Mononuclear cell (primary cell): ENCODE measurements around the gene ARL15. TPM values are rescaled to one million over a fixed set of nuclear protein-coding genes. Genes with fewer than 3 reads are reported as not detected.

Source experiments
- H3K27me3 ChIP-seq: 2 replicates; pipeline ENCODE4 v1.6.0; 2011; ENCODE audit warnings: low read length, control low read depth; ENCODE audit not compliant: insufficient read depth
- H3K4me1 ChIP-seq: 2 replicates; pipeline ENCODE4 v1.5.1; 2011; ENCODE audit warnings: mild to moderate bottlenecking, low read length, control low read depth; ENCODE audit not compliant: insufficient read depth
- H3K4me3 ChIP-seq: 2 replicates; pipeline ENCODE4 v1.5.1; 2011; ENCODE audit warnings: mild to moderate bottlenecking, low read length, moderate library complexity
- H3K9me3 ChIP-seq: 2 replicates; pipeline ENCODE4 v1.5.1; 2011; ENCODE audit warnings: low read depth, mild to moderate bottlenecking, control low read depth, low read length
- total RNA-seq: library from RNA; depleted of rRNA; stranded (reverse); fragments of >200 nt; gene quantifications from one replicate; pipeline ENCODE4 v1.2.3, GENCODE V29; 2012

The ARL15 gene
- total RNA-seq, 1 donor = 30.3 TPM

DNA sequence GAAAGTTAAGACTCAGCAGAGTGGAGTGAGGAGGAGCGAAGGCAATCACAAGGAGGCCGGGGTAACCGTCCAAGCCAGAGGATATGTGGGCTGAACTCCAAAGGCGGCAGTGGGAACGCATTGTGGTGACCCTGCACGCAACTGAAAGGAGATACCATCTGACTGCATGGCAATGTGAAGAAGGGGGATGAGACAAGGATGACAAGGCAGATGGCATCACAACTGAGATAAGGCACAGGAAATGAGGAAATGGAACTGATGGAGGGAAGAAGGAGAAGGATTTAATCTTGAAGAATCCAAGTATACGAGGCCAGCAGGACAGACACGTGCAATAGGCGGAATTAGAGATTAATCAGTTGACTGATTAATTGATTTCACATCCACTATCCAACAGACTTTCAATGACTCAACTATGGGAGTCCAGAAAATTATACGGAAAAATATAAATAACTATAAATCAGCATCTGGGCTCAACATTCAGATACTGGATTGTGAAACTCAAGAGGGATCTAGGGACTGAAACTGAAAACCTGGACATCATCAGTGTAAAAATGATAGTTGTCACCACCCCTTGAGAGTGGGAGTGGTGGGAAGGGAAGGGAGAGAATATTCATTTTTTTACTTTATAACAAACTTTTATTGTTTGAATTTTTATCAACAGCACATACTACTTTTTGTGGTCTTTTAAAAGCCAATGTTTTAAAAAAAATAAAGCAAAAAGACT is 86.1 kb downstream of the ARL15 start:
- H3K4me3 ChIP-seq = no peak overlapping the region
- H3K9me3 ChIP-seq = no peaks in the 10 kb centered on the region
- no peaks in the 10 kb centered on the region for H3K4me1 ChIP-seq
- no peaks in the 10 kb centered on the region for H3K27me3 ChIP-seq

DNA sequence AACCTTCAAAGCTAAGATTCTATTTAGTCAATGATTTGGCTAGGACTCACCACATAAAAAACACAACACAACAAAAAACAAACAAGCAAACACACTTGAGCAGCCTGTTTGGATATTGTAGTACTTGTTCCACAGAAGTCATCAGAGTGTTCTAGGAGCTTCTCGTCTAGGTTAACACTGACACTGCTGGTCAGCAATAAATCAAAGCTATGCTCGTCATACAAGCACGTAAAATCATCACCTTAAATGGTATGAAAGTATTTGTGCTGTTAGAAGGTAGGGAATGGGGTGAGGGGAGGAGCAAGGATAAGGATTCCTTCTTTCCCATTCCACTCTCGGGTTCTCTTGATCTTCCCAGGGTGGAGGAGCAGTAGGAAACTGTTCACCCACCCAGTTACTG is 88.0 kb downstream of the ARL15 start:
- Histone ChIP-seq H3K9me3 (no peaks in the 10 kb centered on the region), H3K4me3 (no peak overlapping the region), H3K27me3 (no peaks in the 10 kb centered on the region), H3K4me1 (no peaks in the 10 kb centered on the region)

DNA sequence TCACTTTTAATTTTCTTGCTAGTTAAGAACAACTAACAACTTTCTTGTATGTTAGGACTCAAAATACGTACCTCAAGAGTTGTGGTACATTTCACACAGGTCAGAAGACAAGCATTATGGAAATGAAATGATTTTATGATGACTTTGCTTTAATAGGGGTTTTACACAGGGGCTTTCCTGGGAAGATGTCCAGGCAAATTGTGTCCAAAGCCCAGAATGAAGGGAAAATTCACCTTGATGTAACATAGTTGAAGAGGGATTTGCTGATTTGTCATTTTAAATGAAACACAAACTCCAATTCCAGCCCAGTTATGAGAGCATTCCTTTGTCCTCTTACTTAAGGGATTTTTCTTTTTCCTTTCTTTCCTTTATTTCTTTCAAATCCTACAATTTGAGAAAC is 89.2 kb downstream of the ARL15 start:
- no peak overlapping the region for H3K4me3 ChIP-seq
- H3K27me3 ChIP-seq = no peaks in the 10 kb centered on the region
- H3K4me1 ChIP-seq = no peaks in the 10 kb centered on the region
- no peaks in the 10 kb centered on the region for H3K9me3 ChIP-seq

DNA sequence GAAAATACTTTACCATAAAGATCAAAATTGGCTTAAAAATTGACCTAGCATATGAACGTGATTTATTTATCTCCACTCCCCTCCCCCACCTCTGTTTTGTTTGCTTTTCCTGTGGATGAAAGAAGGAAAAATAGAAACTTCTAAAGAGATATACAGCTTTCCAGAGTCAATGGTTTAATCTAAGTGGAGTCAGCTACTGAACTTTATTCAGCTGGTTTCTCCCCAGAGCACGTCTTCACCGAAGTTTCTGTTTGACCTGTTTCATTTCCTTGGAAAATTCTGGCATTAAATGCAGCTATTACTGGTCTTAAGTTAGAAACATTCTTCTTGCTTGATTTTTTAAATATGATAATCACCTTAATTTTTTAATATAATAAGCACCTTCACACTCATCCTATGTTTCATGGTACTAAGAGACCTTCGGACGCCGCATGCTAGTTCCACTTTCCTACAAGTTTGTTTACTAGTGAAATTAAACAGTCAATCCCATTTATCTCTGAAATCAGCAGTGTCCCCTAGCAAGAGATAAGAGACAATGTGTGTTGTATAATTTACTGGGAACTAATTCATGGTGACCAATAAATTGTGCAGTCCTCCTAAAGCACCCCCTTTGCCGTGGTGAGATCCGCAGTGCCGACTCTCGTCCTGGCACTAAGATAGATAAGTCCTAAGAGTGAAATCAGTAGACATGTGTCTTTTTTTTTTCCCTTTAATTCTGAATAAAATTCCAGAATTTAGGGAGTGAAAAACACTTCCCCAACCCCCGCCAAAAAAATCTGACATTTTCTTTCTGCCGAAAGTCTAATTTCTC is 89.9 kb downstream of the ARL15 start:
- no peaks in the 10 kb centered on the region for H3K27me3 ChIP-seq
- no peak overlapping the region for H3K4me3 ChIP-seq
- no peaks in the 10 kb centered on the region for H3K9me3 ChIP-seq
- H3K4me1 ChIP-seq = no peaks in the 10 kb centered on the region

DNA sequence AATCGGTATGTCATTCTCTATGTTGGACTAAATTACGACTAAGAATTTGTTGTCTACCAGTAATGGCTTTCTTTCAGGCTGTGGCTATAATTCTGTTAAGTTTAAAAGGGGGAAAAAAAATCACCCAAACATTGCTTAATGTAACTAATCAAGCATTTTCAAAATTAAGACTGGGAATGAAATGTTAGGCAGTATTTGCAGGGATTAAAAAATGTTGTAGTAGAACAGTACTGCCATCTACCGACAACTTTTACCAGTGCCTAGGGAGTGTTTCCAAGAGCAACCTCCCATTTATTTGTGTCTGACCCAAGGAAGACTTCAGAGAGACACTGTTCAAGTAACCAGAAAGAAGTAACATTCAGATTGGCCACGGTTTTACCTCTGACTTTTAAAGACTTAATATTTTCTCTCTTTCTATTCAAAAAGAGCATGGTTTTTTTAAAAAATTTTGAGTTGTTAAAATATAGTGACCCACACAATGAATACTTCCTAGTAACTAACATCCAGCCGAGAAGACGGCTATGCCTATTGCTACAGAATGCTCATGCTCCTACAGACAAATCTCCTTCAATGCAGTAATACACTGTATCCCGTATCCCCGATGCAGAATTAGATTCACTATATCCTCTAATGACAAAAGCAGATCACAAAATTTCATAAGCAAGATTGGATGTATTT is 92.4 kb downstream of the ARL15 start:
- H3K9me3 ChIP-seq = no peaks in the 10 kb centered on the region
- no peaks in the 10 kb centered on the region for H3K4me1 ChIP-seq
- no peaks in the 10 kb centered on the region for H3K27me3 ChIP-seq
- H3K4me3 ChIP-seq = no peak overlapping the region

DNA sequence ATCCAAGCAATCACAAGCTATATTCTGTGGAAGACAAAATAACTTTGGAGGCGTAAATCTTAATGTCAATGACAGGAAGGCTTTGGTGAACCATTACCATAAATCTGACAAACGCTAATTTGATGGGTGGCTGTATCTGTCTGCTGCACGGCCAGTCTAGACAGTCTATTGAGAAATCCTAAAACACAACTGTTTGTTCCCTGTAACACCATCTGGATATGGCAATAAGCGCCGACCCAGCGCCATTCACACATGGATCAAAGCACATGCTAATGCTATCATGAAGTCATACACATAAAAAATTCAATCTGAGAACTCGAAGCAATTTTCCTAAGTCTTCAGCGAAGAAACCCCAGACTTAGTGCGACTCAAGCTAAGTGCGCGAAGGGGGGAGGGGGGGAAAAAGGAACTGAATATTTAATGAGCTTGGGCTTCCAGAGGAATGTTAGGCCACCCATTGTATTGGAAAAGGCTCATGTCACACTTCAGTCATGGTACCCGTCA is 95.1 kb downstream of the ARL15 start:
- Histone ChIP-seq H3K4me1 (no peaks in the 10 kb centered on the region), H3K27me3 (no peaks in the 10 kb centered on the region), H3K9me3 (no peaks in the 10 kb centered on the region), H3K4me3 (no peak overlapping the region)

DNA sequence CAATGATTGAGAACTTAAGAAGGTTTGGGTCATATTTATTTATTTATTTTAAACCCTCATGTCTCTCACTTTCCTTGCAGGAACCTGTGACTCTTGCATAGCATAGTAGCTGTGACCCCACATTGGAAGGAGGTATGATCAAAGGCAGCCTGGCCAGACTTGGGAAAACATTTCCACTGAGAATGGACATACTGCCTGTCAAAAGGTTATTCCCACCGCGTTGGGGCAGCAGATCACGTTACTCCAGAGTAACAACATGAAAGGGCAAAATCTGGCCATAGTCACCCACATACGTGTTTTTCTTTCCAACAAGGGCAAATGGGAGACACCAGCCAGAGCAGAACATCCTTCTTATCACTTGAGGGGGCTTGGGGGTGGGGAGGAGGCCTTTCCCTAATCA is 95.7 kb downstream of the ARL15 start:
- Histone ChIP-seq H3K27me3 (no peaks in the 10 kb centered on the region), H3K4me1 (no peaks in the 10 kb centered on the region), H3K4me3 (no peak overlapping the region), H3K9me3 (no peaks in the 10 kb centered on the region)

DNA sequence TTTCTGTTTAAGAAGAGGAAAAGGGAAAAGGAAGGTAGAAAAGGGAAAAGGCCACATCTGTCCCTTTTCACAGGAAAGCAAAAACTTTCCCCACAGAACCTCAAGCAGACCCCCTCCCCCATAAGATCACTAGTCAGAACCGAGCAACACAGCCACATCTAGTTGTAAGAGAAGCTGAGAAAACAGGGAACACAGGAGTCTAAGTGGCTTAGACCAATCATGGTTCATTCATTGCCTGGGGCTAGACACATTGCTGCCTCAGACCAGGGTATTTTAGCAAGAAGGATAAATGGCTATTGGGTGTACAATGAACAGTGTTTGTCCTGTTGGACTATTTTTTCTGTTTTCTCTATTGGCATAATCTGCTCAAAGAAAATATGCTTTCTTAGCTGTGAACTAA is 98.0 kb downstream of the ARL15 start:
- no peaks in the 10 kb centered on the region for H3K9me3 ChIP-seq

DNA sequence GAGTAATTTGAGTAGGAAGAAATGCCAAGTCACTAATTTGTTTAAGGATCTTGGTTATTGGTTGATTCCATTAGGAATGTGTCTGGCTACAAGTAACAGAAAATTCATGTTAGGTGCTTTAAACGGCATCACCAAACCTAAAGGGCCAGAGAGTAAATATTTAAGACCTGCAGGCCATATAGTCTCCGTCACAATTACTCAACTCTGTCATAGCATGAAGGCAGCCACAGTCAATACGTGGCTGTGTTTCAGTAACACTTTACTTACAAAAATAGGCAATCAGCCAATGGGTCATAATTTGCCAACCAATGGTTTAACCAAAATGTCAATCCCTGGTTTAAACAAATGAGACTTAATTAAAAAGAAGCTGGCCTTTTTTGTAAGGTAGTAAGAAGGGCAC is 98.5 kb downstream of the ARL15 start:
- H3K27me3 ChIP-seq = no peaks in the 10 kb centered on the region
- H3K4me1 ChIP-seq = no peaks in the 10 kb centered on the region
- H3K9me3 ChIP-seq = no peaks in the 10 kb centered on the region
- no peak overlapping the region for H3K4me3 ChIP-seq

More for the DNA sequence above, 98.0 kb downstream of the ARL15 start:
- H3K27me3 ChIP-seq = no peaks in the 10 kb centered on the region
- H3K4me3 ChIP-seq = no peak overlapping the region
- H3K4me1 ChIP-seq = no peaks in the 10 kb centered on the region

DNA sequence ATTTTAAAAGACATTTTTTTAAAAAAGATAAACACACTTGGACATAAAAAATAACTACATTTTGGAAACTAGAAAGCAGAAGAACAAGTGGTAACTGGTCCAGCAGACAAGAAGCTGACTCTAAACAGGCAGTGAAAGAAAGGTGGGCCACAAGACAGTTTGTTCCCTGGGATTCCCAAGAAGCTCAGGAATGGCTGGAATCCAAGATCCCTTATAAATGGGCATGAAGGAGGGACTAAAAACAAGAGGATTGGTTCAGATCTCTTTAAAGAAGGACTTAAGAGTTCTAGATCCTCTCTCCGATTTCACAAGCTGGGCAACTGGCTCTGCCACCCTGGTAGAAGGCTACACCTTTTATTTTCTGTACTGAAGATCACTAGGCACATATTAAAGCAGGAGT is 102.8 kb downstream of the ARL15 start:
- Histone ChIP-seq H3K9me3 (no peaks in the 10 kb centered on the region), H3K27me3 (no peaks in the 10 kb centered on the region), H3K4me3 (no peak overlapping the region), H3K4me1 (no peaks in the 10 kb centered on the region)

DNA sequence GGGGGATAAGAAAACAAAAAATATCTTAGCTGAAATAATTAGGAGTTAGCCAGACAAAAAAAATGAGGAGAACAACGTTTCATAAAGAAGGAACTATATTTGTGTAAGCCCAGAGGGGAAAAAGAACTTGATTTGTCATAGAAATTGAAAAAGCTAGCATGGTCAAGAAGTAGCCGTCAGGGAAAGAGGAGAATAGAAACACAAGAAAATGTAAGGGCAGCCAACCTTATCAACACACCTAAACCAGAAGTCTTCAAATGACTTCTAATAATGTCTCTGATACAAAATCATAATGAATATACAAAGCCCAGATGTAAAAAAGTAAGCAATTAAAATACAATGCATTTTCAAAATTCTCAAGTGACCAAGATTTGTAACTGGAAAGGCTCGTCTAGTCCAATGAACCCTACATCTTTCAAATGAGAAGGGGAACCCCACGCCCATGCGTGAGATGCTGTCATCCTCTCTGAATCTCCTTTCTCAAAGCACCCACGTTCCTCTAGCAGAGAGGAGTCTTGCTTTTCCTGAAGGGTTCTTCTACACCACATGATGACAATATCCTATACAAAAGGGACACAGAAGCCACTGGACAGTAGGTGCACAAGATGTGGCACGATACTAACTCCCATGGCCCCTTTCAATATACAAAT is 103.7 kb downstream of the ARL15 start:
- H3K4me3 ChIP-seq = no peak overlapping the region
- H3K27me3 ChIP-seq = no peaks in the 10 kb centered on the region
- H3K9me3 ChIP-seq = no peaks in the 10 kb centered on the region
- H3K4me1 ChIP-seq = no peaks in the 10 kb centered on the region

DNA sequence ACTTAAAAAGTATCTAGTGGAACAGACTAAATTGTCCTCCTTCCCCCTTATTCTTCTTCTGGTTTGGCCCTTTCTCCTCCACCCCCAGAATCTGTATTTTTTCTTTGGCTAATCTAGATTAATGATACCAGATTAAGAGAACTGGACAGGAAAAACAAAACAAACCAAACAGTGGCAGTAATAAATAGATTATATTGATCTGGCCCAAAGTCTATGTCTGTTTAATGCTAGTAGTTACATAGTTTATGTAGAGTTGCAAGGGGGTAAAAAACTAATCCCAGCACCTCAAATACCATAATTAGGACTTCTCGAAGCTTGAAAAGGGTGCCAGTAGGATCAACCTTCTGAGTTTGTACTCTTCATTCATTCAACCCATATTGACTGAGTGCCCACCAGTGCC is 104.5 kb downstream of the ARL15 start:
- Histone ChIP-seq H3K27me3 (no peaks in the 10 kb centered on the region), H3K4me1 (no peaks in the 10 kb centered on the region), H3K9me3 (no peaks in the 10 kb centered on the region), H3K4me3 (no peak overlapping the region)

DNA sequence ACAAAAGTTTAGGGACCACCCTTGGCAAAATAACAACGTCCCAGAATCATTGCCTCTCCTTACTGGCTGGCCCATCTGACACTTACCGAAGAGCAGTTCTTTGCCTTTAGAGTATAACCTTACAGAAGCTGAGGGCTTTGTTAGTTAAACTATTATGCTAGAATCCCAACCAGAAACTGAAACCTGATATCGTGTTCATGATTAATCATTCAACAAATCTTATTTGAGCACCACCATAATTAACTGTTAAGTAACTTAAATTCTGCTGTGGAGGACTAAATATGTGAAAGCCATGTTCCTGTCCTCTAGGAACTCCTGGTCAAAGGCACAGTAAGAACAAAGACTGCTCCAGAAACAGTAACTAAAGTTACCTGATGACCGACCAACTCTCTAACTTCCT is 104.9 kb downstream of the ARL15 start:
- no peaks in the 10 kb centered on the region for H3K9me3 ChIP-seq
- no peak overlapping the region for H3K4me3 ChIP-seq
- H3K4me1 ChIP-seq = no peaks in the 10 kb centered on the region
- H3K27me3 ChIP-seq = no peaks in the 10 kb centered on the region

DNA sequence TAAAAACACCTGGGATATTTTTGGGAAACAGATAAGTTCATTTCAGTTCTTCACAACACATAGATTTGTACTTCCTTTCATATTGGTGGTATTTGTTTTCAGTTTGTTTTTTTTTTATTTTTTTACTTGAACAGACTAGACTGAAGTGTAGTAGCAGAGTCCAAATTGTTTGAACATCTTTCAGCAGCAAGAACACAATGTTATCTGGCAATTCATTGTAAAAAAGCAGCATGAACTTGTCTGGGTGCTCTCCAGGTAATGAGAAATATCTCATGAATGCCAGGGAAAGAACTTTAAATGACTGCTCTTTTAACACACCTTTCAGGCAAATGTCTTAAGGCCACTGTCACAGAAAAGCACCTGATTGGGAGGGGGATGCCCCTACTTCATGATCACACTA is 113.4 kb downstream of the ARL15 start:
- Histone ChIP-seq H3K4me1 (no peaks in the 10 kb centered on the region), H3K9me3 (no peaks in the 10 kb centered on the region), H3K27me3 (no peaks in the 10 kb centered on the region), H3K4me3 (no peak overlapping the region)

DNA sequence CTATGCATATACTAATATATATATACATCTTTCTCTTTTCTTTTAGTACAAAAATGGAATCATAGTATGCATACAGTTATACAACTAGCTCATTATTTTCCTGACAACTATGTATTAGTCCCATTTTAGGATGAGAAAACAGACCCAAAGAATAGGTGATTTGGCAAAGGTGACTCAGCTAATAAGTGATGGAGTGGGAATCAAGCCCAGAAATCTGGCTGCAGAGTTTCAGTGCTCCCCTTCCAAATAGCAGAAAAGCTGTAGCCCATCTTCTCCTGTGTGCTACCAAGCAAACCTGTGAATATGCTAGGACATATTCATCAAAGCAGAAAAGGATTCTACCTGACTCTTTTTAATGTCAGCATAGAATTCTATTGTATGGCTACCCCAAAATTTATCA is 114.7 kb downstream of the ARL15 start:
- no peaks in the 10 kb centered on the region for H3K27me3 ChIP-seq
- no peak overlapping the region for H3K4me3 ChIP-seq
- no peaks in the 10 kb centered on the region for H3K4me1 ChIP-seq
- no peaks in the 10 kb centered on the region for H3K9me3 ChIP-seq
